ENCODE measurements around the gene OR4F6. TPM values are rescaled to one million over a fixed set of nuclear protein-coding genes. Genes with fewer than 3 reads are reported as not detected.

Gene OR4F6
- total and polyA plus RNA-seq, 9 of the 15 experiments (the other 6 are each of a cell fraction or from before 2014, with no cell fraction given): not detected

DNA sequence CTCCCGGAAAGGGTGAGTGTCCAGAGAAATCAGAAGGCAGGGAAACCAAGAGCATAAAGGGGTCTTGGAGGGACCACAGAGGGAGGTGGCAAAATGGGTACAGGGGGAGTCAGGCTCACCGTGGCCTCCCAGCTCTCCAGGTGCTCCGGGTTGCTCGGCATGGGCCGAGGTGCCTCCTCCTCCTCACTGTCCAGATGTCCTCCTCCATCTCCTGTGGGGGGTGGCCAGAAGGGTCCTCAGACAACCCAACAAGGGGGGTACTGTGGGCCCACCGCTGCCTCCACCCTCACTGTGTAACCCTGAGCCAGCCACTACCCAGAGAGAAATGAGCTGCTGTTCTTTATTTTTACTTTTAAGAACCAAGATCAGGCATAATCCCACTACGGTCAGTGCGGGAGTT, 30.4 kb upstream of the OR4F6 start:
- Histone ChIP-seq H2AFZ (ENCODE audit: low read depth, low read length) (no peak overlapping the region), H3K4me3 (no peak overlapping the region), H3K27ac (ENCODE audit: extremely low read depth, low read depth, low read length) (no peak overlapping the region), H4K20me1 (replicated peaks; ENCODE audit: control insufficient read depth, insufficient read depth, low read length) (no peaks in the 10 kb centered on the region), H3K4me1 (replicated peaks in 1 of 2; ENCODE audit: control insufficient read depth in 2 of 2, insufficient read depth in 2 of 2, low read length in 2 of 2) (0 out of 5 replicates have a peak, but pooled peaks cover 0 to 4% of the 10 kb centered on the region in 2 experiments), H3K9me3 (replicated peaks; ENCODE audit: control insufficient read depth, insufficient read depth, low read depth, low read length) (no peaks in the 10 kb centered on the region), H3K9ac (ENCODE audit: insufficient read depth in 1 of 2, low read depth in 2 of 2, low read length in 2 of 2) (no peak overlapping the region), H3K36me3 (ENCODE audit: control insufficient read depth, insufficient read depth, low read length) (no peaks in the 10 kb centered on the region), H3K27me3 (ENCODE audit: control insufficient read depth in 2 of 2, insufficient read depth in 2 of 2, low read length in 2 of 2) (peaks cover 10 to 47% of the 10 kb centered on the region in 2 experiments; a peak in 3 of 5 replicates), H3K79me2 (ENCODE audit: control insufficient read depth, insufficient read depth, low read length) (no peaks in the 10 kb centered on the region), H3K9me1 (ENCODE audit: control insufficient read depth, insufficient read depth, low read length) (no peaks in the 10 kb centered on the region), H3K4me2 (ENCODE audit: insufficient read depth, low read length) (no peak overlapping the region)
- WGBS (ENCODE audit: insufficient coverage, low coverage, missing lambda C conversion rate): 15% methylated on average over 8 of the region's 8 CpGs
- no peak for TF ChIP-seq NFIC (IDR thresholded peaks at IDR 0.05)
- no peak for TF ChIP-seq REST (IDR thresholded peaks at IDR 0.05; ENCODE audit: borderline replicate concordance)
- TF ChIP-seq REST (CRISPR knock-in tag; IDR thresholded peaks at IDR 0.05; ENCODE audit: low read depth): no peak
- TF ChIP-seq ARNT (IDR thresholded peaks at IDR 0.05): no peak
- TF ChIP-seq CBX8 (IDR thresholded peaks at IDR 0.05; ENCODE audit: borderline replicate concordance, extremely low read depth, low read depth, low read length, poor library complexity, severe bottlenecking): no peak
- no peak for TF ChIP-seq FOXJ3 (CRISPR knock-in tag; IDR thresholded peaks at IDR 0.05)
- no peak for TF ChIP-seq MAZ (CRISPR knock-in tag; conservative IDR thresholded peaks at IDR 0.05 in 1 of 2, IDR thresholded peaks at IDR 0.05 in 1 of 2)
- no peak for TF ChIP-seq POLR2AphosphoS5 (IDR thresholded peaks at IDR 0.05; ENCODE audit: control insufficient read depth, insufficient read depth, low read depth, low read length)
- no peak for TF ChIP-seq ZBED1 (IDR thresholded peaks at IDR 0.05)
- no peak for TF ChIP-seq MCM5 (IDR thresholded peaks at IDR 0.05; ENCODE audit: low read depth)
- TF ChIP-seq ZNF507 (tag; conservative IDR thresholded peaks at IDR 0.05): no peak
- no peak for TF ChIP-seq E2F4 (CRISPR knock-in tag; IDR thresholded peaks at IDR 0.05; ENCODE audit: low read depth)
- no peak for TF ChIP-seq MAFF (IDR thresholded peaks at IDR 0.05; ENCODE audit: low read length)
- TF ChIP-seq ZNF696 (CRISPR knock-in tag; conservative IDR thresholded peaks at IDR 0.05): no peak
- no peak for TF ChIP-seq SIN3A (IDR thresholded peaks at IDR 0.05; ENCODE audit: borderline replicate concordance in 2 of 2, control insufficient read depth in 1 of 2, low read depth in 2 of 2, low read length in 2 of 2)
- no peak for ATAC-seq
- CTCF ChIA-PET (ENCODE audit: low intra/inter-chr PET ratio): no interaction called here
- no TSS peak for BruUV-seq (replicated peaks)
- no peak for FAIRE-seq
- intact Hi-C loops (cut with micrococcal nuclease) (loop anchor here (5.0 kb wide), 1 partner anchor 121 kb away; the partner anchor contains the start of gene TM2D3), in situ Hi-C loops (cut with MboI) (no loop called here)
- DNase-seq (ENCODE audit: extremely low read depth in 1 of 4, low spot score in 3 of 4): no peak
- POLR2A ChIA-PET: interaction anchor here (0.6 kb wide), 2 partner anchors 52 to 1136 kb away, joined by 3 read pairs; no protein-coding TSS in a partner anchor
